Measurements from ENCODE around the gene AHNAK2. TPM values are rescaled to one million over a fixed set of nuclear protein-coding genes. Genes with fewer than 3 reads are reported as not detected.

AHNAK2 gene
- total and polyA plus RNA-seq, 2 donors (not counting 1 experiment from before 2014, with no cell fraction given): not detected

DNA sequence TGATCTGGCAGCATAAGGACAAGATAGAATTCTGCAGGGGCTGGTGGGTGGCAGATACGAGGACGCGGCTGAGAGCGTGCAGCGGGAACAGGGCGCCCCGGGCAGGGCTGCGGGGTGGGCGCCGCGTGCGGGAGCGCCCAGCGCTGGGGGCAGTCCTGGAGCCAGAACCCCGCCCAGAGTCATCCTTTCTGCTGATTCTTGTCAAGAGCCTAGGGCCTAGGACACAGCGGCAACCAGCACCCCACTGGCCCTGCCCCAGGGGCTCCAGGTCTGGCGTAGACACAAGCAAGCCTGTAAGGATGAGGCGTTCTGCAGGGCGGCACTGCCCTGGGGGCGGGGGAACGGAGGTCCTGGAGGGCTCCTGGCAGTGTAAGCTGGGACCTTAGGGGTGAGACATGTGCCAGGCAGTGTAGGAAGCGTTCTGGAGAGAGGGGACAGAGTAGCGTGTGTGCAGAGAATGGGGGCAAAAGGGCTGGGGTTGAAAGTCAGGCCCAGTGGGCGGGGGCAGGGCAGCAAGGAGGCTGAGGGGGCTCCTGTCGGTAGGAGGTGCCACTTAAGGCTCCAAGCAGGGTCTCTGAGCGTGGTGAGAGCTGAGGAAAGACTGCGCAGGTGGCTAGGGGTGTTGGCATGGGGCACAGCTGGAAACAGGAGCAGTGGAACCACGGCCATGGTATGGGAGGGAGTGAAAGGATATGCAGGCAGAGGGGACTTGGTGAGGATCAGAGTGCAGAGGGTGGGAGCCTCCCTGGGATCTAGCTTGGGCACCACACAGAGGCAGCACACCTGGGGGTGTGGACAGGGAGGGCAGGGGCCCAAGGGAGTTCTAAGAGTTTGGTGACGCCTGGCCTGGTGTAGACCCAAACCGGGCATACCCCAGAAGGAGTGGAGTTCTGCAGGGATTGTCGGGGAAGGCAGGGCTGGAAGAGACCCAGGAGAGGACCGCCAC lies 845 bp upstream of the AHNAK2 start:
- Mint-ChIP-seq H3K27me3 (peaks cover 29% of the 10 kb centered on the region), H3K4me1 (peaks cover 12% of the 10 kb centered on the region), H3K4me3 (peak overlapping the region; percentile 55), H3K27ac (peak overlapping the region; percentile 15), H3K9me3 (ENCODE audit: insufficient read depth) (no peaks in the 10 kb centered on the region)
- 61% methylated on average over 32 of the region's 32 CpGs for WGBS (ENCODE audit: insufficient coverage)
- no peak overlapping the region for H2AFZ ChIP-seq (ENCODE audit: insufficient read depth, low read depth, low read length, poor library complexity, severe bottlenecking)
- peaks cover 20 to 24% of the 10 kb centered on the region in 2 donors for H3K4me1 ChIP-seq (ENCODE audit: control insufficient read depth in 2 of 2, insufficient read depth in 2 of 2, low read length in 2 of 2)
- no peak overlapping the region for H3K9ac ChIP-seq (ENCODE audit: low read length)
- peaks cover 0 to 11% (median 0%) of the 10 kb centered on the region in 3 donors for H3K9me3 ChIP-seq (ENCODE audit: control extremely low read depth in 1 of 3, control insufficient read depth in 2 of 3, insufficient read depth in 1 of 3, low read length in 2 of 3)
- H3K4me2 ChIP-seq (replicated peaks; ENCODE audit: low read depth, low read length, poor library complexity, severe bottlenecking): peak overlapping the region; percentile 89
- peaks cover 0 to 32% (median 15%) of the 10 kb centered on the region in 4 experiments for H3K27me3 ChIP-seq (replicated peaks in 1 of 4; ENCODE audit: control extremely low read depth in 1 of 4, control insufficient read depth in 3 of 4, insufficient read depth in 4 of 4, low read length in 3 of 4)
- ChIA-PET CTCF (interaction anchor here (1.3 kb wide), 1 partner anchor 108 kb away, joined by 3 read pairs; no protein-coding TSS in a partner anchor), POLR2A (no interaction called here)
- no peak overlapping the region for H3K4me3 ChIP-seq (ENCODE audit: control extremely low read depth in 1 of 5, extremely low read depth in 1 of 5, insufficient read depth in 1 of 5, low read depth in 2 of 5, low read length in 4 of 5)
- TF ChIP-seq, protein P1, sequence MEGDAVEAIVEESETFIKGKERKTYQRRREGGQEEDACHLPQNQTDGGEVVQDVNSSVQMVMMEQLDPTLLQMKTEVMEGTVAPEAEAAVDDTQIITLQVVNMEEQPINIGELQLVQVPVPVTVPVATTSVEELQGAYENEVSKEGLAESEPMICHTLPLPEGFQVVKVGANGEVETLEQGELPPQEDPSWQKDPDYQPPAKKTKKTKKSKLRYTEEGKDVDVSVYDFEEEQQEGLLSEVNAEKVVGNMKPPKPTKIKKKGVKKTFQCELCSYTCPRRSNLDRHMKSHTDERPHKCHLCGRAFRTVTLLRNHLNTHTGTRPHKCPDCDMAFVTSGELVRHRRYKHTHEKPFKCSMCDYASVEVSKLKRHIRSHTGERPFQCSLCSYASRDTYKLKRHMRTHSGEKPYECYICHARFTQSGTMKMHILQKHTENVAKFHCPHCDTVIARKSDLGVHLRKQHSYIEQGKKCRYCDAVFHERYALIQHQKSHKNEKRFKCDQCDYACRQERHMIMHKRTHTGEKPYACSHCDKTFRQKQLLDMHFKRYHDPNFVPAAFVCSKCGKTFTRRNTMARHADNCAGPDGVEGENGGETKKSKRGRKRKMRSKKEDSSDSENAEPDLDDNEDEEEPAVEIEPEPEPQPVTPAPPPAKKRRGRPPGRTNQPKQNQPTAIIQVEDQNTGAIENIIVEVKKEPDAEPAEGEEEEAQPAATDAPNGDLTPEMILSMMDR (IDR thresholded peaks at IDR 0.05): no peak
- TF ChIP-seq EZH2 (IDR thresholded peaks at IDR 0.05; ENCODE audit: borderline replicate concordance, insufficient read depth, low read depth, low read length, poor library complexity, severe bottlenecking): no peak
- no peak overlapping the region for H3K27ac ChIP-seq (ENCODE audit: low read length in 2 of 2)
- H3K36me3 ChIP-seq (replicated peaks in 1 of 2; ENCODE audit: control extremely low read depth in 1 of 2, control insufficient read depth in 1 of 2, extremely low read depth in 1 of 2, insufficient read depth in 2 of 2, low read length in 1 of 2): no peaks in the 10 kb centered on the region
- DNase-seq (peak; percentile 29), ATAC-seq (ENCODE audit: low read depth) (no peak)
- intact Hi-C loops (cut with micrococcal nuclease): no loop called here
- peaks cover 9% of the 10 kb centered on the region for H4K20me1 ChIP-seq (ENCODE audit: control insufficient read depth, insufficient read depth, low read length, poor library complexity, severe bottlenecking)
- H3K79me2 ChIP-seq (ENCODE audit: control insufficient read depth, insufficient read depth, low read length): no peaks in the 10 kb centered on the region
